Panc1 (cell line): ENCODE results near the gene SCP2D1.

Source experiments
- CTCF ChIP-seq: fragments of 450-650 bp; IDR thresholded peaks from 2 replicates; pipeline ENCODE4 v1.5.1; 2017; ENCODE audit warnings: mild to moderate bottlenecking
- REST ChIP-seq, 2 experiments: IDR thresholded peaks; 2 replicates each; pipeline ENCODE4 v1.6.1; 2011 to 2012; ENCODE audit warnings: low read depth in 2 of 2, control low read depth in 1 of 2, low read length in 1 of 2, mild to moderate bottlenecking in 1 of 2, moderate library complexity in 1 of 2; ENCODE audit not compliant: insufficient read depth in 1 of 2
- SIN3A ChIP-seq: IDR thresholded peaks from 2 replicates; pipeline ENCODE4 v1.6.1; 2012; ENCODE audit warnings: low read depth, mild to moderate bottlenecking, low read length, moderate library complexity, borderline replicate concordance; ENCODE audit not compliant: insufficient read depth

- TF ChIP-seq REST (IDR thresholded peaks at IDR 0.05; ENCODE audit: insufficient read depth in 1 of 2, low read depth in 2 of 2, low read length in 1 of 2) (no peak), CTCF (no peak), SIN3A (no peak)
These were observed 22.8 kb upstream of the SCP2D1 start for GRCh38 chr20:18790787-18791186.
